ENCODE results near the gene CNTNAP2. TPM values are rescaled to one million over a fixed set of nuclear protein-coding genes. Genes with fewer than 3 reads are reported as not detected.

The CNTNAP2 gene
- total RNA-seq, 4 donors from 2014 or later, result 0.91 to 16.0 TPM; not detected in 2

DNA sequence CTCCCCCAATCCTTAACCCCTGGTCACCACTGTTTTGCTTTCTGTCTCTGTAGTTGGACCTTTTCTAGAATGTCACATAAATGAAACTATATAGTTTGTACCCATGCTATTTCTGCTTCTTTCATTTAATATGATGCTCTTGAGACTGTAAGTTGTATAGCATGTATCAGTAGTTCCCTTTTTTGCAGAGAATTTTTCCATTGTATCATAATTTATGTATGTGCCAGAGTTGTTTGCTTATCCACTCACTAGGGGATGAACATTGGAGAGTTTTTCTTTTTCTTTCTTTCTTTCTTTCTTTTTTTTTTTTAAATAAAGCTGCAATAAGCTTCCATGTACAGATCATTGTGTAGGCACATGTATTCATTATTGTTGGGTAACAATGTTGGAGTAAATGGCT lies 544.8 kb downstream of the CNTNAP2 start:
- Histone ChIP-seq H3K9me3 (no peaks in the 10 kb centered on the region), H3K4me3 (no peak overlapping the region), H3K27me3 (no peaks in the 10 kb centered on the region), H3K36me3 (no peaks in the 10 kb centered on the region), H3K4me1 (no peaks in the 10 kb centered on the region), H3K27ac (no peak overlapping the region)
- TF ChIP-seq, protein P1, sequence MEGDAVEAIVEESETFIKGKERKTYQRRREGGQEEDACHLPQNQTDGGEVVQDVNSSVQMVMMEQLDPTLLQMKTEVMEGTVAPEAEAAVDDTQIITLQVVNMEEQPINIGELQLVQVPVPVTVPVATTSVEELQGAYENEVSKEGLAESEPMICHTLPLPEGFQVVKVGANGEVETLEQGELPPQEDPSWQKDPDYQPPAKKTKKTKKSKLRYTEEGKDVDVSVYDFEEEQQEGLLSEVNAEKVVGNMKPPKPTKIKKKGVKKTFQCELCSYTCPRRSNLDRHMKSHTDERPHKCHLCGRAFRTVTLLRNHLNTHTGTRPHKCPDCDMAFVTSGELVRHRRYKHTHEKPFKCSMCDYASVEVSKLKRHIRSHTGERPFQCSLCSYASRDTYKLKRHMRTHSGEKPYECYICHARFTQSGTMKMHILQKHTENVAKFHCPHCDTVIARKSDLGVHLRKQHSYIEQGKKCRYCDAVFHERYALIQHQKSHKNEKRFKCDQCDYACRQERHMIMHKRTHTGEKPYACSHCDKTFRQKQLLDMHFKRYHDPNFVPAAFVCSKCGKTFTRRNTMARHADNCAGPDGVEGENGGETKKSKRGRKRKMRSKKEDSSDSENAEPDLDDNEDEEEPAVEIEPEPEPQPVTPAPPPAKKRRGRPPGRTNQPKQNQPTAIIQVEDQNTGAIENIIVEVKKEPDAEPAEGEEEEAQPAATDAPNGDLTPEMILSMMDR (IDR thresholded peaks at IDR 0.05), result no peak
- no peak for TF ChIP-seq POLR2A (IDR thresholded peaks at IDR 0.05)
- intact Hi-C loops (cut with DNase I; ENCODE audit: low total_unique reads), result no loop called here
- no peak for DNase-seq

DNA sequence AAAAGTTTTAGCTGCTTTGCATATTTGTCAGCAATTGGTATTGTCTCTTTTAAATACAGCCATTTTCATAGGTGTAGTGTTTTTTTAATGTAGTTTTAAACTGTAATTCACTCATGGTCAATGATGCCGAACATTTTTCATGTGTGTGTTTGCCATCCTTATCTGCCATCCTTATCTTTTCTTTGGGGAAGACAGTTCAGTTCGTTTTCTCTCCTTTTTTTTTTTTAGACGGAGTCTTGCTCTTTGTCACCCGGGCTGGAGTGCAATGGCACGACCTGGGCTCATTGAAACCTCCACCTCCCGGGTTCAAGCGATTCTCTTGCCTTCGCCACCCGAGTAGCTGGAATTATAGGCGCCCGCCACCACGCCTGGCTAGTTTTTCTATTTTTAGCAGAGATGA lies 545.3 kb downstream of the CNTNAP2 start:
- H3K27ac ChIP-seq, result no peak overlapping the region

GRCh38 chr7:146665023-146665422 lies 548.4 kb downstream of the CNTNAP2 start:
- TF ChIP-seq, protein P1 (IDR thresholded peaks at IDR 0.05), result no peak
- no peak for TF ChIP-seq POLR2A (IDR thresholded peaks at IDR 0.05)
- no peaks in the 10 kb centered on the region for H3K9me3 ChIP-seq
- no peak overlapping the region for H3K4me3 ChIP-seq
- H3K4me1 ChIP-seq, result no peaks in the 10 kb centered on the region
- no peak for DNase-seq
- no peaks in the 10 kb centered on the region for H3K36me3 ChIP-seq
- intact Hi-C loops (cut with DNase I; ENCODE audit: low total_unique reads), result no loop called here
- no peaks in the 10 kb centered on the region for H3K27me3 ChIP-seq
- no peak overlapping the region for H3K27ac ChIP-seq

More for the DNA sequence above, 545.3 kb downstream of the CNTNAP2 start:
- Histone ChIP-seq H3K27me3 (no peaks in the 10 kb centered on the region), H3K9me3 (no peaks in the 10 kb centered on the region), H3K36me3 (no peaks in the 10 kb centered on the region), H3K4me3 (no peak overlapping the region), H3K4me1 (no peaks in the 10 kb centered on the region)
- intact Hi-C loops (cut with DNase I; ENCODE audit: low total_unique reads), result no loop called here
- TF ChIP-seq POLR2A (IDR thresholded peaks at IDR 0.05), result no peak
- TF ChIP-seq, protein P1 (IDR thresholded peaks at IDR 0.05), result no peak
- no peak for DNase-seq

- H3K4me3 ChIP-seq, result no peak overlapping the region
- no peak overlapping the region for H3K27ac ChIP-seq
- no peaks in the 10 kb centered on the region for H3K36me3 ChIP-seq
- intact Hi-C loops (cut with DNase I; ENCODE audit: low total_unique reads), result no loop called here
- no peaks in the 10 kb centered on the region for H3K4me1 ChIP-seq
- H3K9me3 ChIP-seq, result no peaks in the 10 kb centered on the region
- no peaks in the 10 kb centered on the region for H3K27me3 ChIP-seq
- DNase-seq, result no peak
- TF ChIP-seq, protein P1 (IDR thresholded peaks at IDR 0.05), result no peak
- TF ChIP-seq POLR2A (IDR thresholded peaks at IDR 0.05), result no peak
These were observed 553.9 kb downstream of the CNTNAP2 start for GRCh38 chr7:146670532-146670931.

DNA sequence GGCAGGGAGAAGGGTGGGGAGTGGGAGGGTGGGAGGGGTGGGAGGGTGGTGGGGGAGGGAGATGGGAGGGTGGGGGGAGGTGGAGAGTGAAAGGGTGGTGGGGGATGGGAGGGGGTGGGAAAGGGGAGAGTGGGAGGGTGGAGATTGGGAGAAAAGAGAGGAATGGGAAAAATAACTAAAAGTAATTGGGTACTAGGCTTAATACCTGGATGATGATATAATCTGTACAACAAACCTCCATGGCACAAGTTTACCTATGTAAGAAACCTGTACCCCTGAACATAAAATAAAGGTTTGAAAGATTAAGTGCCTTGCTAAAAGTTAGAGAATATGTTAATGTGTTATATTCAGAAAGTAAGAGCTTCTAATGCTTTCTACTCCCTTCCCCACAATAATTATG lies 564.9 kb downstream of the CNTNAP2 start:
- TF ChIP-seq POLR2A (IDR thresholded peaks at IDR 0.05), result no peak
- TF ChIP-seq, protein P1 (IDR thresholded peaks at IDR 0.05), result no peak
- no peak for DNase-seq
- Histone ChIP-seq H3K4me1 (no peaks in the 10 kb centered on the region), H3K36me3 (no peaks in the 10 kb centered on the region), H3K9me3 (no peaks in the 10 kb centered on the region), H3K4me3 (no peak overlapping the region), H3K27me3 (no peaks in the 10 kb centered on the region), H3K27ac (no peak overlapping the region)
- intact Hi-C loops (cut with DNase I; ENCODE audit: low total_unique reads), result no loop called here

Data from uterus (tissue), 4 donors.